ENCODE data around the gene BEND2.

GRCh38 chrX:18136816-18137215 lies 83.9 kb downstream of the BEND2 start:
- TF ChIP-seq POLR2AphosphoS5 (IDR thresholded peaks at IDR 0.05) (no peak), CTCF (IDR thresholded peaks at IDR 0.05) (no peak)

All from esophagus muscularis mucosa (tissue), 3 donors.